GM19395 (cell line): ENCODE measurements around the gene NRARP.
"Not testable (repeated sequence)": the region's sequence is repeated elsewhere in the genome, so short reads cannot be mapped to it uniquely, and the experiment has no call there.

Experiments
- ATAC-seq: cut with Tn5 transposase; IDR thresholded peaks from one replicate; pipeline ENCODE4 v1.9.1; 2021; ENCODE audit warnings: mild to moderate bottlenecking, moderate library complexity; ENCODE audit not compliant: unreplicated experiment

Gene NRARP, protein sequence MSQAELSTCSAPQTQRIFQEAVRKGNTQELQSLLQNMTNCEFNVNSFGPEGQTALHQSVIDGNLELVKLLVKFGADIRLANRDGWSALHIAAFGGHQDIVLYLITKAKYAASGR

DNA sequence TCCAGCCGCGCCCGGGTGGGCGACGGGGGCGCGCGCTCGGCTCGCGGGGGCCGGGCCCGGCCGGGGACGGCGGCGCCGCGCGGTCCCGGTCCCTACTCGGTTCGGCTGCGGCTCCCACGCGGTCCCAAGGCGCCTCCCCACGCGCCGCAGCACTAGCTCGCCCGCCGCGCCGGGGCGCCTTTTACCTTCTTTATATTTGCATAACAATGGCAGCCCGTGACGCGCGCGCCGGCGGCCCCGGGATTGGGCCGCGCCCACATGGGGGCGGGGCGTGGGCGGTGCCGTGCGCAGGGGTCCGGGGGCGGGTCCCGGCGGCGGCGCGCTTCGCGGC is at the start of gene NRARP:
Gene NRARP (minus strand): TSS at position 154 of the 331 bp plus-strand sequence. CDS start 343 bp downstream, outside the sequence.
- ATAC-seq, result peak; percentile 71

DNA sequence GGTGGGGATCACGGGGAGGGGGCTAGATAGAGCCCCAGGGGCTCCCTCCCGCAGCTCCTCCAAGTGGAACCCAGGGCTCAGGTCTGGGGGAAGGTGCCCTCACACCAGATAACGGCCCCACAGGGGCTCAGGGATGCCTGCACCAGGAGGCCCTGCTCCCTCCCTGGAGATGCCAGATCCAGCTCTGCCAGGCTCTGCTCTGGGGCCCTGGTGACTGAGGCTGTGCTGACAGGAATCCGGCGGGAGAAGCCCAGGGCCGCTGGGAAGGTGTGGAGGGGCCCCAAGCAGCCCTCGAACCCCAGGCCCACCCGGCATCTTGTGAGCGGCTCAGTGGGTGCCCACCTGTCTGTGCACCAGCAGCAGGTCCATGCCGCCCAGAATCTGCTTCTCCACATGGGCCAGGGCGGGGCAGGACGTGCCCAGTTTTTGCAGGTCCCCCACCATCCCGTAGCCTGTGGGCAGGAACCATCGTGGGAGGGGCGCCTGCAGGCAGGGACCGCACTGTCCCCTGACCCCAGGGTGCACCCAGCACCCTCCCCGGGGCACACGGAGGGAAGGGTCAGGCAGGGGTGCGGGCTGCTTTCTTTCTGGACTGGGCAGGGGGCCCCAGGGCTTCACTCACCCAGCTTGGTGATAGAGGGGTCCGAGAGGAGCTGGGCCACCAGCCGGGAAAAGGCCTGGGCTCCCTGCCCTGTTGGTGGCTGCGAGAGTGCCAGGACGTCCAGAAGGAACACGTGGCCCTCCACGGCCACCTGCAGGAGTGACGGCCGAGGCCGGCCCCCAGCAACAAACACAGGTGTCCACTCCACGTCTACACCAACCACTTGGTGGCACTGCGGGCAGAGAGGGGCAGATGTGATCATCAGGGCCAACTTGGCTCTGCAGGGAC is 48.9 kb upstream of the NRARP start:
- ATAC-seq, result no peak

DNA sequence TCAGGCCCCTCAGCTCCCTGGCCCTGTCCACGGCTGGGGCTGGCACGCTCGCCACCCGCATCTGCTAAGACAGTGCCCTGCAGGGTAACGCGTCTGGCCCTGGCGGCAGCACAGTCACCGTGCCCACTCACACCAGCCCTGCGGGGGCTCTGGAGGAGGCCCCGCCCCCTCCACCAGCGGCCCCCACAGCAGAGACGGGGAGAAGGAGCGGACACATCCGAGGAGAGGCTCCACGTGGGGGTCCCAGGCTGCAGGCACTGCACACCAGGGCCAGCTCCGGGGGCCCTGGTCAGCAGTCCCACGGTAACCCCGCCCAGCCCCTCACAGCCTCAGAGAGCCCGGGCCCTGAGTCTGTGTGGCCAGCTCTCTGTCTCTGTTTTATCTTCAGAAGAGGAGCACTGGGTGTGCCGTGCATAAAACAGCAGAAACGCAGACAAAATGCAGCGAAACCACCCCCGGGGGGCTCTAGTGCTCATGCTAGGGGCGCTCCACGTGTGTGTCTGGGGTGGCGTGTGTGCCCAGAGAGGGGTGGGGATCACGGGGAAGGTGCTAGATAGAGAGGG is 47.5 kb upstream of the NRARP start:
- no peak for ATAC-seq

DNA sequence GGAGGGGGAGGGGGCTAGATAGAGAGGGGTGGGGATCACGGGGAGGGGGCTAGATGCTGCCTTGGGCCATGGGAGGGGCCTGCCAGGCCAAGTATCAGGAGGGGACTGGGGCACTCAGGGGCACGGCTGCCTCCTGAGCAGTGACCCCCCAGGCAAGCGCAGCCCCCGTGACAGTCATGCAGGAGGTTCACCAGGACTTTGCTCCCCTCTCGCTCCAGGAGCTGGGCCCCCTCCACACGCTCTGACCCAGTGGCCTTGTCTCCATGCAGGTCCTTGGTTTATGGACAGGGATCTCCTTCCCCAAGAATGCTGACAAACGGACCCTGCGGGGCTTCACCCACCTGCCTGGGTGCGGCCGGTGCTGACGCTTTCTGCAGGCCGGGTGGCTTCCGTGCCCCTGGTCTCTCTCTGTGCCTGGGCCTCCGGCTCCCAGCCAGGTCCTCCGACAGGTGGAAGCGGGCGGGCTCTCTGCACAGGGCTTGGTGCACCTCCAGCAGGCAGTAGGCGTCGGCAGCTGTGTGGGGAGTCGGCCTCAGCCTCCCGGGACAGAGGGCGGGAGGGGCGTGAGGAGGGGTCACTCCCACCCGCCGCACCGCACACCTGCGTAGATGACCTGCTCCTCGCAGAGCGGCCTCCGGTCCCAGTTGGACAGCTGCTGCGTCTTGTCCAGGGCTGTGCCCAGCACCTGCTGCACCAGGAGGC is 46.8 kb upstream of the NRARP start:
- no peak for ATAC-seq

DNA sequence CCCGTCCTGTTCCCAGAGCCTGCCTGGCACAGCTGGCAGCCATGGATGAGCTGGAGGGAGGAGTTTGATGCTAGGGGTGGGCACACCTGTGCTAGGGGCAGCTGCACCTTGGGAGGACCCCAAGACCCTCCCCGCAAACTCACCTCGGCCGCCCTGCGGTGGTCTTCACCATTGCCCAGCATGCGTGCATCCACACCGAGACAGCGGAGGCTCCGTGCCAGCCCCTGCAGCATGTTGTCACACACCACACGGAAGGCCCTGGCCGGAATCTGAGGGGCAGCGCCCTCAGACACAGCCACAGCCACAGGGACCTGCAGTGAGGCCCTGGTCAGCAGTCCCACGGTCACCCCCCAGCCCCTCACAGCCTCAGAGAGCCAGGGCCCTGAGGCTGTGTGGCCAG is 45.9 kb upstream of the NRARP start:
- no peak for ATAC-seq

DNA sequence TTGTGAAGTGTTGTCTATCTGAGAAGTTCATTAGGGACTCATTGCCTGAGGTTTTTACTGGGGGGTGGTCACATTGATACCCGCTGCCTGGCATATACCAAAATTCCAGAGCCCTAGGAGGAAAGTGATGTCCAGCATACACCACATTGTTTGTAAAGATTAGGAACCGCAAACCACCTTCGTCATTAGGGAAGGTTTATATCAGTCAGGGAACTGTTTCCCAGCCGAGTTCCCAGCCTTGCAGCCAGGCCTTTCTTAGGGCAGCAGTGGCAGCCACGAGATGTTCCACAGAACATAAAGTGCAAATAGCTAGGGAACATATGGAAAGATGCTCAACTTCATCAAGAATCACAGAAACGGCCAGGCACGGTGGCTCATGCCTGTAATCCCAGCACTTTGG is 40.4 kb upstream of the NRARP start:
- ATAC-seq, result no peak

DNA sequence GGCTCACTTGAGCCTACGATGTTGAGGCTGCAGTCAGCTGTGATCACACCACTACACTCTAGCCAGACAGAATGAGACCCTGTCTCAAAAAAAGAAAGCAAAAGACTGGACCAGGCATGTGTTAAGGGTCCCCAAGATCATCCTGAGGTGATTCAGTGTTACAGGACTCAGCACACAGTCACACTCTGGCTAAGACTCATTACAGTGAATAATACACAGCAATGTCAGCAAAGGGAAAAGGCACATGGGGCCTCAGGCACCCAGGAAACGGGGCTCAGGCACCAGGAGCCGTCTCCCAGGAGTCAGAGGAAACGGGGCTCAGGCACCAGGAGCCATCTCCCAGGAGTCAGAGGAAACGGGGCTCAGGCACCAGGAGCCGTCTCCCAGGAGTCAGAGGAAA is 39.2 kb upstream of the NRARP start:
- ATAC-seq, result no peak

DNA sequence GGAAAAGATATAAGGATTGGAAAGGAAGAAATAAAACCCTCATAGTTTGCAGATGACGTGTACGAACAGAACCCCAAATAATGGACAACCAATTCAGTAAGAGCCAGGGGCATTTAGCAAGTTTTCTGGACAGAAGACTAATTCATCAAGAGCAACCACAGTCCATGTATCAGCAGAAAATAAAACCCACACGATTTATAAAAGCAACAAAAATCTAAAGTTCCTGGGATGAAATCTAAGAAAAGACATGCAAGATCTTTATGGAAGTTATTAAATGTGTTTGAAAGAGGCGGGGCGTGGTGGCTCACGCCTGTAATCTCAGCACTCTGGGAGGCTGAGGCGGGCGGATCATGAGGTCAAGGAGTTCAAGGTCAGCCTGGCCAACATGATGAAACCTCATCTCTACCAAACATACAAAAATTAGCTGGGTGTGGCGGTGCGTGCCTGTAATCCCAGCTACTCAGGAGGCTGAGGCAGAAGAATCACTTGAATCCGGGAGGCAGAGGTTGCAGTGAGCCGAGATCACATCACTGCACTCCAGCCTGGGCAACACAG is 37.9 kb upstream of the NRARP start:
- ATAC-seq, result not testable (repeated sequence)

DNA sequence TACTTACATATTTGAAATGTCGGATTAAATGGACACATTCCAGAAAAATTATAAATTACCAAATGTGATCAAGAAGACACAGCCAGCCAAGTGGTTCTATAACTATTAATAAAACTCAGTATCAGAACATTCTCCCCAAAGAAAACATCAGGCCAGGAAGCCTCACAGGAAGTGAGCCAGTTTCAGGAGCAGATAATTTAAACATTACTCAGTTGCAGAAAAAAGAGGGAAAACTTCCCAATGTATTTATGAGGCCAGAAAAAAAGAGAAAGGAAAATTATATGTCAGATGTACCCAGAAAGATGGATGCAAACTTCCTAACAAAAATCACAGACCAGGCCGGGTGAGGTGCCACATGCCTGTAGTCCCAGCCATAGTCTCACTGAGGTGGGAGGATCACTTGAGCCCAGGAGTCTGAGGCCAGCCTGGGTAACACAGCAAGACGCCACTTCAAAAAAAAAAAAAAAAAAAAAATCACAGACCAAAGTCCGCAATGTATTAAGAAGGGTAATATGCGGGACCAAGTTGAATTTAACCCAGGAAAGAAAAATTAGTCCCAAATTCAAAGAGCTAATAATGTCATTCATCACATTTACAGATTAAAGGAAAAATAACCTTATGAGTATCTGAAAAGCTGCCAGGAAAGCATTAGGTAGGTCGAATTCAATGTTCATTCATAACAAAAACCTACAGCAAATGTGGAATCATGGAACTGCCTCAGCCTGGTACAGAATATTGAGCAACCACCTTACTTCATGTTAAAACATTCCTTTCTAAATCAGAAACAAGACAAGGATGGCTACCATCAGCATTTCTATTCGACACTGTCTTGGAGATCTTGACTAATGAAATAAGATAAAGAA is 37.2 kb upstream of the NRARP start:
- ATAC-seq, result no peak

DNA sequence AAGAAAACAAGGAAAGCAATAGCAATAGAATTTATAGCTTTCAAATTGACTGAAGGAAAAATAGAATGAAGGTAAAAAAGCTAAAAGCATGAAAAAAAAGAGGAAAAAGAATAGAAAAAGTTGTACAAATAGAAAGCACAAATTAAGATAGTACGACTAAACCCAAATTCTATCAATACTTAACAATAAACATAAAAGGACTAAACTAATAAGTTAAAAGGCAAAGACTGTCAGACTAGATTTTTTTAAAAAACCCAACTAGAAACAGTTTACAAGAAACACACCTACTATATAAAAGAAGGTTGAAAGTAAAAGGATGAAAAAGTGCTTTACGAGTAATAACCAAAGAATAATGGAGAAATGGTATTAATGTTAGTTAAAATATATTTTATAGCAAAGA is 34.7 kb upstream of the NRARP start:
- ATAC-seq, result no peak

DNA sequence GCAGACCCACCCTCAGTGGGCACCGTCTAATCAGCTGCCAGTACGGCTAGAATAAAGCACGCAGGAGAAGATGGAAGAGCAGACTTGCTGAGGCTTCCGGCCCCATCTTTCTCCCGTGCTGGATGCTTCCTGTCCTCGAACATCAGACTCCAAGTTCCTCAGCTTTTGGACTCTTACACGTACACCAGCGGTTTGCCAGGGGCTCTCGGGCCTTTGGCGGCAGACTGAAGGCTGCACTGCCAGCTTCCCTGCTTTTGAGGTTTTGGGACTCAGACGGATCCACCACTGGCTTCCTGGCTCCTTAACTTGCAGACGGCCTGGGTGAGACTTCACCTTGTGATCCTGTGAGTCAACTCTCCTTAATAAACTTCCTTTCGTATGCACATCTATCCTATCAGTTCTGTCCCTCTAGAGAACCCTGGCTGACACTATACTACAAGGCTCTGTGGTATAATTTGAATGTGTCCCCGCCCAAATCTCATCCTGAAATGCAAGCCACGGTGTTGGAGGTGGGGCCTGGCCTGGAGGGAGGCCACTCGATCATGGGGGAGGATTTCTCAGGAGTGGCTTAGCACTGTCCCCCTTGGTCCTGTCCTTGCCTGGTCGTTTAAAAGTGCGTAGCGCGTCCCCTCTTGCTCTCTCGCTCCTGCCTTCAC is 31.1 kb upstream of the NRARP start:
- no peak for ATAC-seq

DNA sequence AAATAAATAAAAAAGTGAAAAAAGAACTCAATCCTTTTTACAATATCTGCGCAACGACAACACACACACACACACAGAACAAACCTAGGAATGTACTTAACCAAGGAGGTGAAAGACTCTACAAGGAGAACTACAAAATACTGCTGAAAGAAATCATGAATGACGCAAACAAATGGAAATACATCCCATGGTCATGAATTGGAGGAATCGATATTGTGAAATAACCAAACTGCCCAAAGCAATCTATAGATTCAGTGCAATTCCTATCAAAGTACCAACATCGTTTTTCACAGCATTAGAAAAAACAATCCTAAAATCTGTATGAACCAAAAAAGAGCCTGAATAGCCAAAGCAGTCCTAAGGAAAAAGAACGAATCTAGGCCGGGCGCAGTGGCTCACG is 29.9 kb upstream of the NRARP start:
- no peak for ATAC-seq

DNA sequence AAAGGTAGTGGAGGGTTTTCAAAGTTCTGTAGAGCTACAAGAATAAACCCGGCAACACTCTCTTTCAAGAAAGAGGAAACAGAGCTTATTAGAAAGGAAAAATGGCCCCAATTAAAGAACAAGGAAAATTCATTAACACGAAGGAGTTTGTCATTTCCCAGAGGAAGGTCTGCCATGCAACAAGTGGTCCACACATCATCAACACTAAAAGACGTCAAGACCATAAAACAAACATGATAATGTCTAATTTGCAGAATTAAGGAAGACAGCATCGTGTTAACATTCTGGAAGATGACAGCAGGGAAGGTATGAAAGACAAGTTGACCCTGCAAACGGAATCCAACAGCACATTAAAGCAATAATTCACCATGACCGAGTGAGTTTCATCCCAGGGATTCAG is 28.6 kb upstream of the NRARP start:
- no peak for ATAC-seq

DNA sequence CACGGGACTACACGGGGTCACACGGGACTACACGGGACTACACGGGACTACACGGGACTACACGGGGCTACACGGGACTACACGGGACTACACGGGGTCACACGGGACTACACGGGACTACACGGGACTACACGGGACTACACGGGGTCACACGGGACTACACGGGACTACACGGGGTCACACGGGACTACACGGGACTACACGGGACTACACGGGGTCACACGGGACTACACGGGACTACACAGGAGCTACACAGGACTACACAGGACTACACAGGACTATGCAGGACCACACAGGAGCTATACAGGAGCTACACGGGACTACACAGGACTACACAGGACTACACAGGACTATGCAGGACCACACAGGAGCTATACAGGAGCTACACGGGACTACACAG is 27.5 kb upstream of the NRARP start:
- ATAC-seq, result not testable (repeated sequence)

DNA sequence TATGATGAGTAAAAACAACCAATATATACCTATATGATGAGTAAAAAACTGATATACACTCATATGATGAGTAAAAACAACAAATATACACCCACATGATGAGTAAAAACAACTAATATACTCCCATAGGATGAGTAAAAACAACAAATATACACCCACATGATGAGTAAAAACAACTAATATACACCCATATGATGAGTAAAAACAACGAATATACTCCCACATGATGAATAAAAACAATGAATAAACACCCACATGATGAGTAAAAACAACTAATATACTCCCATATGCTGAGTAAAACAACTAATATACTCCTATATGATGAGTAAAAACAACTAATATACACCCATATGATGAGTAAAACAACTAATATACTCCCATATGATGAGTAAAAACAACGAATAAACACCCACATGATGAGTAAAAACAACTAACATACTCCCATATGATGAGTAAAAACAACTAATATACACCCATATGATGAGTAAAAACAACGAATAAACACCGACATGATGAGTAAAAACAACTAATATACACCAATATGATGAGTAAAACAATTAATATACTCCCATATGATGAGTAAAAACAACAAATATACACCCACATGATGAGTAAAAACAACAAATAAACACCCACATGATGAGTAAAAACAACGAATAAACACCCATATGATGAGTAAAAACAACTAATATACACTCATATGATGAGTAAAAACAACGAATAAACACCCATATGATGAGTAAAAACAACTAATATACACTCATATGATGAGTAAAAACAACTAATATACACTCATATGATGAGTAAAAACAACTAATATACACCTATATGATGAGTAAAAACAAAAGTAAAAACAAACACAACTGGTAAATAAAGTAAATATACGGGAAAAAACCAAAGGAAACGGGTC is 25.8 kb upstream of the NRARP start:
- not testable (repeated sequence) for ATAC-seq

DNA sequence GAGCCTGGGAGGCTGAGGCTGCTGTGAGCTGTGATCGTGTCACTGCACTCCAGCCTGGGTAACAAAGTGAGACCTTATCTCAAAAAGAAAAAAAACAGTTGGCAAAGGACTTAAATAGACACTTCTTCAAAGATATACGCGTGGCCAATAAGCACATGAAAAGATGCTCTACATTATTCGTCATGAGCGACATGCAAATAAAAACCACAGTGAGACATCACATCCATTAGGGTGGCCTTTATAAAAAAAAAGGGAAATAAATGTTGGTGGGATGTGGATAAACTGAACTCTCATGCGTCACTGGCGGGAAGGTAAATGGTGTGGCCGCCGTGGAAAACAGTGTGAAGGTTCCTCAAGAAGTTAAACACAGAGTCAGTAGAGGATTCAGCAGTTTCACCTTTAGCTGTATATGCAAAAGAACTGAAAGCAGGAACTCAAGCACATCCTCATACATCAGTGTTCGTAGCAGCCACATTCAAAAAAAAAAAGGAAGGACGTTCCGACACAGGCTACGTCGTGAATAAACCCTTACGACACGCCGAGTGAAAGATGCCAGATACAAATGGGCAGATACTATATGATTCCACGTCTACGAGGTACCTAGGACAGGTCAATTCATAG is 24.5 kb upstream of the NRARP start:
- ATAC-seq, result no peak

DNA sequence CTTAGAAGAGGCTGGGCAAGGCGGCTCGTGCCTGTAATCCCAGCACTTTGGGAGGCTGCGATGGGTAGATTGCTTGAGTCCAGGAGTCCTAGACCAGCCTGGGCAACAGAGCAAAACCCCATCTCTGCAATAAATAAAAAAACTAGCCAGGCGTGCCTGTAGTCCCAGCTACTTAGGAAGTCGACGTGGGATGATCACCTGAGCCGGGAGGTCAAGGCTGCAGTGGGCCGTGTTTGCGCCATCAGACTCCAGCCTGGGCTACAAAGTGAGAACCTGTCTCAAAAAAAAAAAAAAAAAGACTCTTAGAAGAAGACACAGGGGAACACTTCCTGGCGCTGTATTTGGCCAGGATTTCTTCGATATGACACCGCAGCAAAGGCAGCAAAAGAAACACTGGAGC is 23.7 kb upstream of the NRARP start:
- no peak for ATAC-seq

DNA sequence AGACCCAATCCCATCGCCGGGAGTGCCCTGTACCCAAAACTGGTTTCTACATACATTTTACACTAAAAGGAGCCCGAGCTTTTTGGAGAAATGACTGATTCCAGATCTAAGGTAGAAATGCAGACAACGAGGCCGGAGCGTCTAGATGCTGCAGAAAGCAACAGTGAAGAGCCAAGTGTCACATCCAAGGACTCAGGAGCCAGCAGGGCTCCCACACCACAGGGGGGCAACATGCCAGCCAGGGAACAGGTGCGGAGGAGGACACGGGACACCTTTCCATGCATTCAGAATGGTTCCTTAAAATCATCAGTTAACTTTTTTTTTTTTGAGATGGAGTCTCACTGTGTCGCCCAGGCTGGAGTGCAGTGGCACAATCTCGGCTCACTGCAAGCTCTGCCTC is 23.1 kb upstream of the NRARP start:
- no peak for ATAC-seq
